HL-60 (cell line): ENCODE data around the gene SERP2.

Experiments used
- CTCF ChIP-seq: IDR thresholded peaks from one replicate; pipeline ENCODE4 v1.5.1; 2011; ENCODE audit warnings: low read length, control low read depth, inconsistent platforms; ENCODE audit not compliant: insufficient read depth
- POLR2AphosphoS5 ChIP-seq: IDR thresholded peaks from 2 replicates; pipeline ENCODE4 v1.6.1; 2012; ENCODE audit warnings: low read depth

DNA sequence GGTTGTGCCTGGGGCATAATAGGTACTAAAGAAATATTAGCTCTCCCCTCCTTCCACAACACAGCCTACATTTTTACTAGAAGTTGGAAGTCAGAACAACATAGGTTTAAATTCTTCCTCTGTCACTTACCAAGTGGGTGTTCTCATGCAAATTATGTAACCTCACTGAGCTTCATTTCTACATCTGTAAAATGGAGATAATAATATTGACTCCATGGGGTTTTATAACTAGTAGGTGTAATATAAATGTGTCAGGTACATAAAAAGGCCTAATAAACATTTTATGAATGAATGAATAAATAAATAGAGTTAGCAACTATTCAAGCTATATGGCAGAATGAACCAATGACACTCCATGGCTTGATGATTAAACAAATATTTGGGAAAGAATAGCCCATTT is 27.1 kb upstream of the SERP2 start:
- no peak for TF ChIP-seq CTCF
- TF ChIP-seq POLR2AphosphoS5: no peak
